Breast epithelium (tissue), 4 donors: ENCODE measurements around the gene PLD4. TPM values are rescaled to one million over a fixed set of nuclear protein-coding genes. Genes with fewer than 3 reads are reported as not detected.
"Not testable (repeated sequence)": the region's sequence is repeated elsewhere in the genome, so short reads cannot be mapped to it uniquely, and the experiment has no call there.

Source experiments
- DNase-seq, 2 donors: peaks; one replicate each; pipeline ENCODE4 v3.0.0-alpha.2; 2019; ENCODE audit warnings: low spot score in 2 of 2
- H3K27ac ChIP-seq, 2 donors: fragments of 200-600 bp; sonication (generic) in 1 of 2; one replicate each; pipeline ENCODE4 v1.5.1; 2016 to 2019; ENCODE audit warnings: mild to moderate bottlenecking in 1 of 2
- H3K27me3 ChIP-seq, 2 donors: fragments of 200-600 bp; sonication (generic) in 1 of 2; one replicate each; pipeline versions ENCODE4 v1.5.1 to v1.6.0; 2017 to 2019; ENCODE audit warnings: control low read depth in 1 of 2, mild to moderate bottlenecking in 1 of 2
- H3K36me3 ChIP-seq: fragments of 200-600 bp; one replicate; pipeline ENCODE4 v1.5.1; 2019
- H3K4me1 ChIP-seq, 2 donors: fragments of 200-600 bp; sonication (generic); one replicate each; pipeline ENCODE4 v1.5.1; 2016 to 2019; ENCODE audit warnings: control low read depth in 1 of 2
- H3K4me3 ChIP-seq, 3 donors: fragments of 200-600 bp; sonication (generic); 1 replicate in 2 of 3; 2 replicates in 1 of 3; pipeline ENCODE4 v1.5.1; 2016 to 2019; ENCODE audit warnings: mild to moderate bottlenecking in 3 of 3, moderate library complexity in 2 of 3
- H3K9me3 ChIP-seq, 2 donors: fragments of 200-600 bp; sonication (generic) in 1 of 2; one replicate each; pipeline ENCODE4 v1.5.1; 2016 to 2019; ENCODE audit warnings: control low read depth in 1 of 2
- POLR2A ChIP-seq: fragments of 450-650 bp; IDR thresholded peaks from one replicate; pipeline ENCODE4 v1.6.1; 2016; ENCODE audit warnings: antibody characterized with exemption, mild to moderate bottlenecking, moderate library complexity
- POLR2AphosphoS5 ChIP-seq, 3 donors: sonication (generic); formaldehyde crosslinking; IDR thresholded peaks; one replicate each; pipeline ENCODE4 v1.6.1; 2017; ENCODE audit warnings: antibody characterized with exemption in 3 of 3
- intact Hi-C: fragments of 100-400 bp; cut with DNase I; formaldehyde crosslinking; loops from one replicate; pipeline ENCODE4 v1.15.1; 2023; ENCODE audit warnings: low total_unique reads
- total RNA-seq, 3 donors: library from RNA; depleted of rRNA; stranded (reverse); fragments of >200 nt; gene quantifications; one replicate each; pipeline ENCODE4 v1.1.0, GENCODE V29; 2016
- TF ChIP-seq, protein P1 (sequence below), 3 donors: fragments of 450-650 bp; IDR thresholded peaks; one replicate each; pipeline ENCODE4 v1.5.1; 2016 to 2017; ENCODE audit warnings: antibody characterized with exemption in 3 of 3, mild to moderate bottlenecking in 3 of 3, moderate library complexity in 3 of 3

PLD4 gene
- total RNA-seq, 3 donors from 2014 or later, result 0.33 to 4.0 TPM; not detected in 1

DNA sequence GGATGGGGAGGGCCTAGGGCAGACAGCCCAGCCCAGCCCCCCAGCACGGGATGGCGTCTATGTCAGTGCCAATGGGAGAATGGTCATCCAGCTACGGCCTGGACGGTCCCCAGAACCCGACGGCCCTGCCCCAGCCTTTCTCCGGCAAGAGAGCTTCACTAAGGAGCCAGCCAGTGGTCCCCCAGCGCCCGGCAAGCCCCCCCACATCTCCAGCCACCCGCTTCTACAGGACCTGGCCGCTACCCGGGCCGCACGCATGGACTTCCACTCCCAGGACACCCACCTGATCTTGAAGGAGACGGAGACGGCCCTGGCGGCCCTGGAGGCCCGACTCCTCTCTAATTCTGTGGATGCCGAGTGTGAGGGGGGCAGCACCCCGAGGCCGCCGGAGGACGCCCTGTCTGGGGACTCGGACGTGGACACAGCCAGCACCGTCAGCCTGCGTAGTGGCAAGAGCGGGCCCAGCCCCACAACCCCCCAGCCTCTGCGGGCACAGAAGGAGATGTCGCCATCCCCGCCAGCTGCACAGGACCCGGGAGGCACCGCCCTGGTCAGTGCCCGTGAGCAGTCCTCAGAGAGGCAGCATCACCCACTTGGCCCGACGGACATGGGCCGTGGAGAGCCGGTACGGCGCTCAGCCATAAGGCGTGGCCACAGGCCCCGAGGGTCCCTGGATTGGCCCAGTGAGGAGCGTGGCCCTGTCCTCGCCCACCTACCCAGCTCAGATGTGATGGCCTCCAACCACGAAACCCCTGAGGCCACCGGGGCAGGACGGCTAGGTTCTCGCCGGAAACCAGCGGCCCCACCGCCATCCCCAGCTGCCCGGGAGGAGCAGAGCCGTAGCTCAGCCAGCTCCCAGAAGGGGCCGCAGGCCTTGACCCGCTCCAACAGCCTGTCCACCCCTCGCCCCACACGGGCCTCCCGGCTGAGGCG is 37.7 kb upstream of the PLD4 start:
- intact Hi-C loops, result no loop called here
- no peaks in the 10 kb centered on the region for H3K9me3 ChIP-seq
- peak in 1 of 2 donors; percentile 47 for DNase-seq
- no peak overlapping the region for H3K27ac ChIP-seq
- H3K4me3 ChIP-seq, result no peak overlapping the region
- no peaks in the 10 kb centered on the region for H3K36me3 ChIP-seq
- H3K4me1 ChIP-seq, result no peaks in the 10 kb centered on the region
- H3K27me3 ChIP-seq, result no peaks in the 10 kb centered on the region
- TF ChIP-seq POLR2A (no peak), POLR2AphosphoS5 (IDR thresholded peaks at IDR 0.05) (no peak)
- TF ChIP-seq, protein P1, sequence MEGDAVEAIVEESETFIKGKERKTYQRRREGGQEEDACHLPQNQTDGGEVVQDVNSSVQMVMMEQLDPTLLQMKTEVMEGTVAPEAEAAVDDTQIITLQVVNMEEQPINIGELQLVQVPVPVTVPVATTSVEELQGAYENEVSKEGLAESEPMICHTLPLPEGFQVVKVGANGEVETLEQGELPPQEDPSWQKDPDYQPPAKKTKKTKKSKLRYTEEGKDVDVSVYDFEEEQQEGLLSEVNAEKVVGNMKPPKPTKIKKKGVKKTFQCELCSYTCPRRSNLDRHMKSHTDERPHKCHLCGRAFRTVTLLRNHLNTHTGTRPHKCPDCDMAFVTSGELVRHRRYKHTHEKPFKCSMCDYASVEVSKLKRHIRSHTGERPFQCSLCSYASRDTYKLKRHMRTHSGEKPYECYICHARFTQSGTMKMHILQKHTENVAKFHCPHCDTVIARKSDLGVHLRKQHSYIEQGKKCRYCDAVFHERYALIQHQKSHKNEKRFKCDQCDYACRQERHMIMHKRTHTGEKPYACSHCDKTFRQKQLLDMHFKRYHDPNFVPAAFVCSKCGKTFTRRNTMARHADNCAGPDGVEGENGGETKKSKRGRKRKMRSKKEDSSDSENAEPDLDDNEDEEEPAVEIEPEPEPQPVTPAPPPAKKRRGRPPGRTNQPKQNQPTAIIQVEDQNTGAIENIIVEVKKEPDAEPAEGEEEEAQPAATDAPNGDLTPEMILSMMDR (IDR thresholded peaks at IDR 0.05), result no peak

DNA sequence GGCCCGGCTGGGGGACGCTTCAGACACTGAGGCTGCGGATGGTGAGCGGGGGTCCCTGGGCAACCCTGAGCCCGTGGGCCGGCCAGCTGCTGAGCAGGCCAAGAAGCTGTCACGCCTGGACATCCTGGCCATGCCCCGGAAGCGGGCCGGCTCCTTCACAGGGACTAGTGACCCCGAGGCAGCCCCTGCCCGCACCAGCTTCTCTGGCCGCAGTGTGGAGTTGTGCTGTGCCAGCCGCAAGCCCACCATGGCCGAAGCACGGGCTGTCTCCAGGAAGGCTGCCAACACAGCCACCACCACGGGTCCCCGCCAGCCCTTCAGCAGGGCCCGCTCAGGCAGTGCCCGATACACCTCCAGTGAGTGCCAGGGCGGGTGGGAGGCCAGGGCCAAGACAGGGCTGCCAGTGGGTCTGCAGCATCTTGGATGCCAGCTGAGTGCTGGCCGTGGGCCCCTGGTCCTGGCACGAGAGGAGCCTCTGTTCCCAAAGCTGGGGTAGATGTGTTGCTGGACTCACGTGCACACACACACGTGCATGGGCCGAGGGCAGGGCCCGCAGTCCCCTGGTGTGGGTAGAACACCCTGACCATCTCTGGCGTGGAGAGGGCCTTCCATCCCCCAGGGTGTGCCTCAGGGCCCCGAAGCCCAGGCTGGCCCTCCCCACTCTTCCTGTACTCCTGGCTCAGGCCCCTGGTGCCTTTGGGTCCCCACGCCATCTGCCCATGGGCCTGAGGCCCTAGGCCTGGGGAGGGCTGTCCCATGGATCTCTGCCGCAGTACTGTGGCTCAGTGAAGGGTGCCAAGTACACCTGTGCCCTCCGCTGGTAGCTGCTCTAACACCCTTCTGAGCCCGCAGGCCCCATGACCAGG is 36.8 kb upstream of the PLD4 start:
- TF ChIP-seq, protein P1 (IDR thresholded peaks at IDR 0.05), result no peak
- TF ChIP-seq POLR2AphosphoS5 (IDR thresholded peaks at IDR 0.05) (no peak), POLR2A (no peak)
- intact Hi-C loops, result no loop called here
- Histone ChIP-seq H3K4me3 (no peak overlapping the region), H3K9me3 (no peaks in the 10 kb centered on the region), H3K36me3 (no peaks in the 10 kb centered on the region), H3K4me1 (no peaks in the 10 kb centered on the region), H3K27ac (no peak overlapping the region), H3K27me3 (no peaks in the 10 kb centered on the region)
- peak in 1 of 2 donors; percentile 46 for DNase-seq

DNA sequence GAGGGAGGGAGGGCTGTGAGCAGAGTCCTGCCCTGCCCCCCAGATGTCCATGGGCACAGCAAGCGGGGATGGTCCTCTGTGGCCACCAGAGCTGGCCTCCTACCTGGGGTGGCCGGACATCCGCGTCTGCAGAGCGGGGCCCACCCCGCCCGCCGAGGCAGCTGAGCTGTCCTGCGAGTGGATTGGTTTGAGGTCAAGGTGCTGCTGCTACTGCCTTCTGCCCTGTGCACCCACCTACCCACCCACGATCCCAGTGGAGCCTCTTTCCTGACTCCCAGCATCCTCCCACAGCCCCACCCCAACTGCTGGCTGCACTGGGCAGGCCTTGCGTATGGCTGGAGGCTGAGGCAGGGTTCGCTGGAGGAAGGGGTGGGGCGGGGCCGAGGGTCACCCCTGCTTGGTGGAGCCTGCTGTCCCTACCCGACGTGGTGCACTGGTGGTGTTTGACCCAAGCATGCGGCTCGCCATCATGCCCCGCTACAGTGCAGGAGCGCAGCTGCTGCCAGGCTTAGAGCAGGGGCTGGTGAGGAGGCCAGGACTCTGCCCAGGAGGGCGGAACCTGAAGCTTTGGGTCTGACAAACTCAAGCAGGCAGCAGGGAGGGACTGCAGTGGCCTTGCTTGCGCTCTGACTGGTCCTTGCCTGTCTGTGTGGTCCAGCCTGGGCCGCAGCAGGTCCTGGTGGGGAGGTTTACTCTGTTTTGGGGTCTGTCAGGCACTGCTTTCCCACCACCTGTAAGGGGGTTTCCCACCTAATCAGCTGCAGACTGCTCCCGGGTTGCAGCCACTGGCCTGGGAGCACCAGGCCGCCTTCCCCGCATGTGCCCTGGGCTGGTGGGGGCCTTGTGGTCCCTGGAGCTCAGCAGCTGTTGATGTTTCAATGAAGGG is 35.9 kb upstream of the PLD4 start:
- Histone ChIP-seq H3K27ac (no peak overlapping the region), H3K4me1 (no peaks in the 10 kb centered on the region), H3K4me3 (no peak overlapping the region), H3K9me3 (no peaks in the 10 kb centered on the region), H3K27me3 (no peaks in the 10 kb centered on the region), H3K36me3 (no peaks in the 10 kb centered on the region)
- DNase-seq, result peak in 1 of 2 donors; percentile 48
- intact Hi-C loops, result no loop called here
- TF ChIP-seq, protein P1 (IDR thresholded peaks at IDR 0.05), result no peak
- TF ChIP-seq POLR2AphosphoS5 (IDR thresholded peaks at IDR 0.05) (no peak), POLR2A (no peak)

DNA sequence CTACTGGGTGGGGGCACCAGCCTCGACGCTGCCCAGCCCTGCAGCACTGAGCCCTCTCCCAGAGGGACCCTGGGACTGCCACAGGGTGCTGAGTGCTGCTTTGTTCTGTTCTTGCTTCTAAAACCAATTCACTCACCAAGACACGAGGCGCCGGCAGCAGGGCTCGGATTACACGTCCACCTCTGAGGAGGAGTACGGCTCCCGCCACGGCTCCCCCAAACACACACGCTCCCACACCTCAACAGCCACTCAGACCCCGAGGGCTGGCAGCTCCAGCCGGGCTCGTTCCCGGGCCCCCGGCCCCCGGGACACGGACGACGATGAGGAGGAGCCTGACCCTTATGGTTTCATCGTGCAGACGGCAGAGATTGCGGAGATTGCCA is 35.3 kb upstream of the PLD4 start:
- H3K4me1 ChIP-seq, result no peaks in the 10 kb centered on the region
- no peaks in the 10 kb centered on the region for H3K27me3 ChIP-seq
- intact Hi-C loops, result no loop called here
- H3K9me3 ChIP-seq, result no peaks in the 10 kb centered on the region
- TF ChIP-seq POLR2AphosphoS5 (IDR thresholded peaks at IDR 0.05) (no peak), POLR2A (no peak)
- TF ChIP-seq, protein P1 (IDR thresholded peaks at IDR 0.05), result no peak
- H3K36me3 ChIP-seq, result no peaks in the 10 kb centered on the region
- DNase-seq, result peak in 1 of 2 donors; percentile 49
- no peak overlapping the region for H3K27ac ChIP-seq
- H3K4me3 ChIP-seq, result no peak overlapping the region

DNA sequence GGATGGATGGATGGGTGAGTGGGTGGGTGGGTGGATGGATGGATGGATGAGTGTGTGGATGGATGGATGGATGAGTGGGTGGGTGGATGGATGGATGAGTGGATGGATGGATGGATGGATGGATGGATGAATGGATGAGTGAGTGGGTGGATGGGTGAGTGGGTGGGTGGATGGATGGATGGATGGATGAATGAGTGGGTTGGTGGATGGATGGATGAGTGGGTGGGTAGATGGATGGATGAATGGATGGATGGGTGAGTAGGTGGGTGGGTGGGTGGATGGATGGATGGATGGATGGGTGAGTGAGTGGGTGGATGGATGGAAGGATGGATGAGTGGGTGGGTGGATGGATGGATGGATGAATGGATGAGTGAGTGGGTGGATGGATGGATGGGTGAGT is 34.4 kb upstream of the PLD4 start:
- H3K4me1 ChIP-seq, H3K36me3 ChIP-seq, H3K9me3 ChIP-seq, H3K4me3 ChIP-seq, H3K27ac ChIP-seq, intact Hi-C loops, H3K27me3 ChIP-seq: not testable (repeated sequence)
- peak in 1 of 2 donors; percentile 42 for DNase-seq
